ENCODE measurements around the gene MARCHF10.
"Not testable (repeated sequence)": the region's sequence is repeated elsewhere in the genome, so short reads cannot be mapped to it uniquely, and the experiment has no call there.

MARCHF10 gene

GRCh38 chr17:62714016-62714777 is 93.9 kb downstream of the MARCHF10 start:
- DNase-seq: no peak

DNA sequence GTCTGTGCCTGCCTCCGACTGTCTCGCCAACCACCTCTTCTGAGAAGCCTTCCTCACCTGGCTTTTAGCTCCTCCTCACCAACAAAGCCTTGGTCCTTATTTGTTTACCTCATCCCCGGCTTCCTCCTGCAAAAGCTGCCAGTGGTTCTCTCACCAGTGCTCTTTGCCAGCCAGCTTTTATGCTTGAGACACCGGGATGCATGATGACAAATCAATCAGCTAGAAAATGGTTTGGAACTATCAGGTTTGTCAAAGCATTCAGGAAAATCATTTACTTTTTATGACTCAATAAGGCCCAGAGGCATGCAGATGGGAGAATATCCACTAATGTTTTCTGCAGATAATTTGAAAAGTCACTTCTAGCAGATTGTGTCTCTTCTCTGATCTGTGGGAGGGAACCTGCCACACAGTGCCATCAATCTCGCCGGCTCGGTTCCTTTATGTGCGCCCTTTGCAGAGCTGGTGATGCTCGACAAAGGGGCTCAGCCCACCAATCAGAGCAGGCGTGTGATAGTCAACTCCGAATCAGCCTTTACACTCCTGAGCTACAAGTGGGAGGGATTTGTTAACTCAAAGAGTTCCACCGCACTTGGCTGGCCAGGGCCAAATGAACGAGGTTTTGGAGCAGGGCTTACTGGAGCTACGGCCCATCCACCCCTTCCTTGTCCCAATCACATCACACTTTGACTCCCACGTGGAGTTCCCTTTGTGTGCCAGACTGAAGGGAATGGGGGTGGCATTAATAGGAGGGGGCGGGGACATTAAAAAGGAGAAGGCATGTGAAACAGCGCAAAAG is 94.8 kb downstream of the MARCHF10 start:
- DNase-seq: no peak

- no peak for DNase-seq
Observed at GRCh38 chr17:62712171-62712581, 95.9 kb downstream of the MARCHF10 start.

DNA sequence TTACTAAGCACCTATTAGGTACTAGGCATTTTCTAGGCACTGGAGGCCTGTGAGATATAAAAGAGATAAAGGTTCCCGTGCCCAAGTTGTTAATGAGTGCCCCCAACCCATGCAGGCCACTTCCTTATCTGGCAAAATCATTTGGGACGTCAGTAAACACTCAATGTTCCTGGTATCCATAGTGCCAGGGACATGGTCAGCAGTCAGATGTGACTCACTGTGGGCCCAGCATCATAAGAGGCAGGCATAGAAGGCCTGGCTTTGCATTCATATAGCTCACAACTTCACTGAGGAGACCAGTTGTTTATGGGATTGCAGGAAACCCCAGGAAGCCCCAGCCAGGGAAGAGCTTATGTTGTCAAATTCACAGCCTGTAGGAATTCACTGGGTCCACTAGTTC is 99.5 kb downstream of the MARCHF10 start:
- no peak for DNase-seq

GRCh38 chr17:62707425-62707739 is 100.7 kb downstream of the MARCHF10 start:
- no peak for DNase-seq

GRCh38 chr17:62706598-62707424 is 101.3 kb downstream of the MARCHF10 start:
- DNase-seq: no peak

GRCh38 chr17:62705778-62706597 is 102.1 kb downstream of the MARCHF10 start:
- no peak for DNase-seq

- DNase-seq: no peak
Observed at GRCh38 chr17:62705156-62705777, 102.8 kb downstream of the MARCHF10 start.

DNA sequence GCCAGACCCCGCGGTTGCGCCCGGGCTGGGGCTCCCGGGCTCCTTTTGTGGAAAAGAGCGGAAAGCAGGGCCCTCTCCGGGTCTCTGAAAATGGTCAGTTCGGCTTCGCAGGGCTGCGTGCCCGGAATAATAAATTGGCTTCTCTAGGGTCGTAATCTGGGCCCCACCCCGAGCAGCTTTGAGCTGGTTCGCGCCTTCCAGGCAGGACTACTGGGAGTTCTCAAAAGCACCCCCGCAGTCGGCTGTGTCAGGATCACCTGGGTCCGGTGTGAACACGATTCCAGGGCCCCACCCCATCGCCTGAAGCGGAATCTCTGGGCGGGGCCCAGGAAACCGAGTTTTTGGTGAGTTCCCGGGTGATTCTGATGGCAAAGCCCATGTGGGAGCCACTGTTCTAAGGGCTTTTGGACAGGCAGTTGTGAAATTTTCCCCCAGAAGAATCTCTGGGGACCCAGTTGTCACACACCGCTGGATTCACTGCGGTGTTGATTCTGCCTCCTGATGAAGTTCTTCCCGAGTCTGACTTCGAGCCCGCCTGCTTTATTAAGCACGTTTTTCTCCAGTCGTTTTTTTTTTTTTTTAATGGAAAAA is 103.6 kb downstream of the MARCHF10 start:
- DNase-seq: no peak

GRCh38 chr17:62703776-62704380 is 104.2 kb downstream of the MARCHF10 start:
- DNase-seq: peak; percentile 62

- DNase-seq: no peak
Observed at GRCh38 chr17:62703261-62703775, 104.8 kb downstream of the MARCHF10 start.

DNA sequence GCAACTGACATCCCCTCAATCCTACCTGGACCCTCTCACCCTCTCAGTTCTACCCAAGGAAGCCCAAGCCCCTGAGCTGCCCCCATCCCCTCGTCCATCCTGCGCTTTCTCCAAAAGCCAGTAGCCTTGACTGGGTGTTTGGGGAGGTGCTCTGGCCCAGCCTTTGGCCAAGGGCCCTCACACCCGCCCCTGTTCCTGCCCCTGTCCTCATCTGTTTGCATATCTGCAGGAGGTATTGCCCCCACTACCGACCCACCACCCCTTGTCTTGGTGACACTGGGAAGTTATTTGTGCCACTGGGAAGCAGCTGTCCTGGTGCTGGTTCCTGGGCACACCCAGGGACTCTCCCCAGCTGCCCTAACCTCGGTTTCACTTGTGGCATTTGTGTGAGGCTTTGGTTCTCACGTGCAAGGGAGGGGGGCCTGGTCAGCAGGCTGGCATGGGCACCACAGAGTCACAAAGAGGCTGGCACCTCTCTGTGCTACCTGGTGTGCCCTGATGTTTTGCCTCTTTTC is 105.3 kb downstream of the MARCHF10 start:
- DNase-seq: no peak

DNA sequence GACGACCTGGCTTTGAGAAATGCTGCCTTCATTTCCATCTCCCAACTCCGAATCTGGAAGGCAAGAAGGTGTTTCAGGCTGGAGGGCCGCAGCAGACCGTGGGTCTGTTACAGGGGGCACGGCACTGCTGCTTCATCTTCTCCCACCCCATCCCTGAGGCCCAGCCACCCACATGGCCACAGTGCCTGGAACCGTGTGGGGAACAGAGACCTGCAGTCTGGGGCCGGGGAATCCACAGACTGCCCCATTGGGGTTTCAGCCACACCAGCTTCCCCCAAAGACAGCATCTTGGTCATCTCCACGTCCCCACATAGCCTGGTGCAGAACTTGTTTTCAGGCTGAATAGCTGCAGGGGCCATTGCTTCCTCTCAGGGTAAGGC is 106.4 kb downstream of the MARCHF10 start:
- DNase-seq: no peak

DNA sequence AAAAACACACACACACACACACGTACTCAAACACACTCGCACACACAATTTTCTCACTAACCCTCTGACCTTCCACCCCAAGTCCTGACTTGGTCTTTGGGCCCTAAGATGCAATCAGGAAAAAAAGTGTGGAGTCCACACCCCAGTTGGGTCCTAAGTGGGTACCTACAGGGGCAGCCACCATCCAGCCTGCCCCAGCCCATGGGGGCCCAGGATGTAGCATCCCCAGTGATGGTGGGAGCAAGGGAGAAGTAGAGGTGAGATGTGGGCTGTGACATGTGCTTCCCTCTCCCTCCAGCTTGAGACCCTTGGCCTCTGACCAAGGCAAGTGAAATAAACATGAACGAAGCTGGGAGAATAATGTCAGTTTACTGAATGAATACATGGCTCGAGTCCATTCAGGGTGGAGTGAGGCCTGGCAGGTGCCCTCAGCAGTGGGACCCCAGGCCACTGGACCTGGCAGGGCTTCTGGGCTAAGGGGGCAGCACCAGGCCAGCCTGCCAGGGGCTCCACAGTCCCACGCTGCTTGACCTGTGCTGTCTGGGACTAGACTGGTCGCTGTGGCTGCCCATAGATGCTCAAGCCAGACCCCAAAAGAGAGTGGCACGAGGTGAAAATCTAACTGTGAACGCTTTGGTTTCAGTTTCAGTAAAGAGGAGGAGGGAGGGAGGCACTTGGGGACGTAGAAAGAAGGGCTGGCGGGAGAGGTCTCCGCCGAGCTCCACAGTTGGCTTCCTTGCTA is 107.0 kb downstream of the MARCHF10 start:
- no peak for DNase-seq

- not testable (repeated sequence) for DNase-seq
Observed at GRCh38 chr17:62698459-62698858, 109.7 kb downstream of the MARCHF10 start.

DNA sequence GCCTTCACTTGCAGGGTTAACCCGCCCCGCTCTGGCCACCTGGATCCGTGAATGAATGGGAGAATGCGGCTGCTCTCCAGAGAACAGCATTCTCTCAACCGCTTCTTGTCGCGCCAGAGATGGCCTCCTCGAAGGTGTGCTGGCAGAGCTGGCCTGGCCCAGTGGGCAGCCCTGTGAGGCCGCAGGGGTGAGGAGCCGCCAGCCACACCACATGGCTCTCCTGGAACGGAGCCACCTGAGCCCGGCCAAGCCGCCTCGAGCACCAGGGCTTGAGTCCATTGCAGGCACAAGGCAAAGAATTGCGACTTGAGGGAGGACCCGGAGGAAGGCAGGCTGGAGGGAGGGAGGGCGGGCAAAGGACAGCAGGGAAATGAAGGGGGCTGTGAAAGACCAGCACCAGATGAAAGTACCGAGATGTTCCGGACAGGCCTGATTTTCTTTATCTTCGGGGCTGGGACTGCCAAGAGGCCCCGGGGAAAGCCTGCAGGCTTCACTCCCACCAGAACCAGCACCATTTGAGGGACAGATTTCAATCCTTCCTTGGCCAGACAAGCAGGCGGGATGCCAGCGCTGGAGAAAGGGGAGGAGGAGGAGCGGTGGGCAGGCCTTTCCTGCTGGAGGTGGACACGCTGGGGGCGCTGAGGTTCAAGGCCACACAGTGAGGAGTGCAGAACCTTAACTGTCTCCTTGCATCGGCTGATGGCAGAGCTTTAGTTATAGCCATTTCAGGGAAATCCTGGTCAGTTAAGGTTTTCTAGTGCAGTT is 111.2 kb downstream of the MARCHF10 start:
- DNase-seq: no peak

DNA sequence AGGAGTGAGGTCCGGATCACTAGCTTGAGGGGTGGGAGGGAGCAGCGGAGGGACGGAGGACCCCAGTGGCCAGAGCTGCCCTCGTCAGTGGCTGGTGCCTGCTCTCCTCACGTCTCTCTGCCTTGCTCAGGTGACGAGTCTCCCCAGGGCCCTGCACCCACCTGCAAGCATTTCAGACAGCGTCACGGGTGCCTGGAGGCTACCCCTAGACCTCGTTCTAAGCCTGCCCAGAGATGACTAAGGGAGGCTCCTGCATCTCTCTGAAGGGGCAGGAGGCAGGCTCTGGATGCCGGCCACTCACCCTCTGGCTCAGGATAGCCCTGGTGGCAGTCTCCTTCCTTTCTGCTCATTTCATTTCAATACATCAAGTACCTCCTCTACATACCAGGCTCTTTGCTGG is 111.9 kb downstream of the MARCHF10 start:
- no peak for DNase-seq

DNA sequence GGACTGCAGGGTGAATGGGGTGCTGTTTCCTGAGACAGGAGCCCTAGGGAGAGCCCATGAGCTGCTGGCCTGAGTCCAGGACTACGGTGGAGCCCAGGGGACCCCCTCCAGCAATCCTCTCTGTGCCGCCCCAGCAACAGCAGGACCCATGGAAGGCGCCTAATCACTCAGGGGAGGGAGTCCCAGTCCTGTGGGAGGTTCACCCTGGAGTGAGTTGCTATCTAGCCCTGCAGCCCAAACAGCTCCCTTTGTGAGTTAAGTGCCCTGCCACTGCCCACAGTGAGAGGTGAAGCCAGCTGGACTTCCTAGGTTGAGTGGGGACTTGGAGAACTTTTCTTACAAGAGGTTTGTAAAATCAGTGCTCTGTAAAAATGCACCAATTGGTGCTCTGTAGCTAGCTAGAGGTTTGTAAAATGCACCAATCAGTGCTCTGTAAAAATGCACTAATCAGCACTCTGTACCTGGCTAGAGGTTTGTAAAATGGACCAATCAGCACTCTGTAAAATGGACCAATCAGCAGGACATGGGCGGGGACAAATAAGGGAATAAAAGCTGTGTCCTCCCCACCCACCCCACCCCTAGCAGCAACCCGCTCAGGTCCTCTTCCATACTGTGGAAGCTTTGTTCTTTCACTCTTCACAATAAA is 112.9 kb downstream of the MARCHF10 start:
- DNase-seq: not testable (repeated sequence)

All from activated CD4-positive, alpha-beta T cell treated with anti-CD3 and anti-CD28 coated beads, Interleukin-2, amount 50 U/mL, for 1 hour (primary cell).